Activated gamma-delta T cell treated with anti-CD3 and anti-CD28 coated beads, Interleukin-2, amount 50 U/mL, for 16 hours (primary cell): Measurements from ENCODE around the gene ANGPTL4.
"Not testable (repeated sequence)": the region's sequence is repeated elsewhere in the genome, so short reads cannot be mapped to it uniquely, and the experiment has no call there.

Experiments
- DNase-seq: peaks from one replicate; pipeline ENCODE4 v3.0.0-alpha.2; 2020; ENCODE audit warnings: low read depth

Gene ANGPTL4

DNA sequence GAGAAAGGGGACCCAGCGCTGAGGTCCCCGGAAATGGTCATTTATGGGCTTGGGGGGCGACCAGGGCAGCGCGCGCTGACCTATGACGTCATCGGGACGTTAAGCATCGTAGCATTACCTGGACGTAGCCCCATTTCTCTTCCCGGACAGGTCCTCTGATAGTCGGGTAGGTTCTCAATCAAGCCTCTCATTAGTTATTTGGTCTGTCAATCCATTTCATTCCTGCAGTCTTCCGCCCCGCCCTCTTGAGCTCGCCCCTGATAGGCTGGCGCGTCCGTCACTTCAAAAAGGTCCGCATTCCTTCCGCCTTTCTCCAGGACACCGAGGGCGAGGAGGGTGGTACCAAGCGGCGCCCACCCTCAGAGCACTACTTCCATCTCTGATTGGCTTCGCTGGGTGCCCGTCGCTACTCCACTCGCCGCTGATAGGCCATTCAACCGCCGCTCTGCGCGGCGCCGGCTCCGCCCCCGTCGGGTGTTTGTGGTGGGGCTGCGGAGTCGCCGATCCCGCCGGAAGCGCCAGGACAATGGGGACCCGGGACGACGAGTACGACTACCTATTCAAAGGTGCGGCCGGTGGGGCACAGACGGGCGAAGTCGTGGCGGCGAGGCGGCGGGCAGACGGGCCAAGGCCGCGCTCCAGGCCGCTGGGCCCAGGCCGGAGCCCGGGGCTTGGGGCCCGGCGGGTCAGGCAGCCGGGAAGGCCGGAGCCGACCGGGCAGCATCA, 26.1 kb downstream of the ANGPTL4 start, which contains the start of gene RAB11B:
Gene RAB11B, plus strand, starts transcription at position 470 of the 726 bp plus-strand sequence. Its CDS starts 57 bp downstream, at position 527.
- peak; percentile 97 for DNase-seq

DNA sequence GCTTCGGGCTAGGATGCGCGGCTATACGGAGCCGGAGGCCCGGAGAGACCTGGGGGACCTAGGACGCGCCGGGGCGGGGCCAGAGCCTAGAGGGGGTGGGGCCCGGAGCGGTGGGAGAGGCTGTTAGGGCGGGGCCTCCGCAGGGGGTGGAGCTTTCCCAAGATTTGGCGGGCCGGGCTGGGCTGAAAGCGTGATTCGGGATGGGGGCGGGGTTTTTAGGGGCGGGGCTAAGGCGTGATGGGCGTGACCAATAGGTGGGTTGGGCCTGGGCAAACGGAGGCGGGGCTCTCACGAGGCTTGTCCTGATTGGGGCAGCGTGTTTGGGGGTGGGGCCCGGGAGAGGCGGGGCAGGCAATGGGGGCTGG, 26.6 kb downstream of the ANGPTL4 start:
- DNase-seq: peak; percentile 80

DNA sequence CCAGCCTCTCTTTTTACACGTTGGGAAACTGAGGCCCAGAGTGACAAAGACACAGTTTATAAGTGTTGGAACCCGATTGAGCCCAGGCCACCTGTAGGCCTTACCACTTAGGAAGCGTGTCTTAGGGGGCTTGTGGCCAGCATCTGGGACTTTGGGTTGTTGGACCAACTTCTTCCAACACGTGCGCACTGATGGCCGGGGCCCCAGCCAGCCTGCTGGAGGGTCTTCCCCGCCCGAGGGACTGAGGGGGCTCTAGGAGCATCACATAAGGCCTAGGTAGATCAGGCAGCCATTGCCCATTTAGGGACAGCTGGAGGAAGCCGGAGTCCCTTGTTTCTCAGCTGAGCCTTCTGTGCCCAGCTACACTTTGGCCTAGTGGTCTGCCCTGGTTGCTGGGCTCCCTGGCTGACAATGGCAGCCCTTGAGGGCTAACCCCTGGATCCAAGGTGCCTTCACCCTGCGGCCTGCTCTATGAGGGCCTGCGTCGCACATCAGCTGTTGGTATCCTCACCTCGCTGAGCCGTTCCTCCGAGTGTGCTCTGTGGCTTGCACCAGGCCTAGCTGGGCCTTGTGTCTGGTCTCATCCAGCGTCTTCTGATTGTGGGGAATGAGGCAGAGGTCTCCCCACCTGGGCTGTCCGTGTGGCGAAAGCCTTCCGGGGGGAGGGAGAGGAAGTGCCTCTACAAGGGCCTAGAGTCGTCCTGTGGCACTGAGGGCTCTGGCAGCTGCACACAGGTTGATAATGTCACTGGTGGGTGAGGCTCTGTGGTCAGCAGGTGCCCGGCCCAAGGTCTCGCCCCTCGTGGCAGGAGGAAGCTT, 27.5 kb downstream of the ANGPTL4 start:
- DNase-seq: no peak

DNA sequence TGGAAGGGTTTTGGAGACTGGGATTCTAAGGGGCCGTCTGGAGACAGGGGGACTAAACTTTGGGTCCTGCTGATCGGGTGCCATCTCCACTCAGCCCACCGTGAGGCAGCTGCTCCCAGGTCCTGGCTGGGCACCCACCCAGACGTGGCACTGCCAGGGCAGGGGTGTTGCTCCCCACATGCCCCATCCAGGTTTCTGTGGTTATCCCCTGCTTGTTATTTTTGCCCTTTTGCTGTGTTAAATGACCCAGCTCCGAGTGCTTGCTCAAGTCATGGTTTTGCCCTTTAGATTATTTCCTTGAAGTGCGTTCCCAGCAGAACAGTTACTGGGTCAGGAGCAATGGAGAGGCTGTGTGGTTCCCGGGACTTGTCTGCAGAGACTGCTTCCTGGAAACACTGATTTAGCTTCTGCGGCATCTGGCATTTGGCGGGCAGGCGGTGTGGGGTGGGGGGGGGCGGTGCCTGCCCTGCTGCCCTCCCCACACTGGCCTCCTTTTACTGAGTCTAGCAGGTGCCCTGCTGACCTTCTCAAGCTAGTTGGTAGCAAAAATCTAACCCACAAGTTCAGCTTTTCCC, 28.1 kb downstream of the ANGPTL4 start:
- DNase-seq: no peak

DNA sequence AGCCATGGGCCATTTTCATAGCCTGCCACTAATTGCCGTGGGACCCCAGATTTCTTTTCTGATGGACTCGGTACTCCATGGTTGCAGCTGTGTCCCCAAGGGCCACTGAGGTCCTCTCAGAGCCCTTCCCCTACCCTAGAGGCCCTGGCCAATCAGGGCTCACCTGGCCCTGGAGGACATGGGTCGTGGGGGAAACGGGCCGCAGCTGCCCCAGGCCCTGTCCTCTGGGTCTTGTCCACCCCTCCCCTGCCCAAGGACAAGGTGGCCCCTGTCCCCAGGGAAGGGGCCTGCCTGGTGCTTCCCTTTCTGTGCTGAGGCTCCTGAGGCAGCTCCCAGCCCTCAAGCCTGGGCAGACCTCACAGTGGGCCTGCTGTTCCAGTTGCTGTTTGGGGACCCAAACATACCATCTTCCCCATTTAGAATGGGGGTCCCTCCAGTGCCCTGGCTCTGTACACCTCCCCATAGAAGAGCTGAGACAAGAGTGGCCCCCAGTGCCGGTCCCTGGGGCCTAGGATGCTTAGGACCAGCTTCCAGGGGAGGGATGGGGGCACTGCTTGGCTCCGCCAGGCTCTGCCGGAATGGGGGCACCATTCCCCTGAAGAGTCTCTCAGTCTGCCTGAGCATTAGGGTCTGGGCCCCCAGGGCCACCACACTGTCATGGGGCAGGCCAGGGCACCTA, 29.4 kb downstream of the ANGPTL4 start:
- DNase-seq: no peak

DNA sequence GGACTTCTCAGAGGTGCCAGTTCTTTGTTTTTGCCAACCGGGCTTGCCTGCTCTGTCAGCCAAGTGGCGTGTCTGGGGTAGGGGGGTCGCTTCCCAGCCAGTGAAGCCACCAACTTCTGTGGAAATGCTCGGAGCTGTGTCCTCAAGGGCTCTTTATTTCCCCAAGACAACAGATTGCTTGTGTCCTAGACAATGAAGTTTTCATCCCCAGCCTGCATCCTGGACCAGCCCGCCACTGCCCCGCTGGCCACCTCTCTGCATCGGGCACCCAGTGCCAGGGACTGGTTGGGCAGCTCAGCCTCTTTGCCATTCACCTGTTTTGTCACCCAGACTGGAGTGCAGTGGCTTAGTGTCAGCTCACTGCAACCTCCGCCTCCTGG, 29.9 kb downstream of the ANGPTL4 start:
- no peak for DNase-seq

DNA sequence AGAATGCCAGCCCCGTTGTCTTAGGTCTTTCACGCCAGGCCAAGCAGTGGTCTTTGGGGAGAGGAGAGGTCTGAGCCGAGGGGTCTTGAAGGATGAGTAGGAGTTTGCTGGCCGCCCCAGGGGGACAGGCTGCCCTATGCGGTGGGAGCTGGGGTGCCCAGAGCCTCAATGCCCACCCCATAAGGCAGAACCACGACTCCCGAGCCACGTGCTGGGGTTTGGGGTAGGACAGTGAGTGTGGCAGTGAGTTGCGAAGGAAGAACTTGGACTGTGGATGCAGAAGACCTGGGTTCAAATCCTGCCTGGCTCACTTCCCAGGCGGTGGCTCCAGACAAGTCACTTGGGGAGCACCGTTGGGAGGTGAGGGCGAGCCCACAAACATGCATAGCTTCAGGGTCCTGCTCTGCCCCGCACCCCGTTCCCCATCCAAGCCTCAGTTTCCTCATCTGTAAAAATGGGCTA, 31.7 kb downstream of the ANGPTL4 start:
- DNase-seq: no peak

DNA sequence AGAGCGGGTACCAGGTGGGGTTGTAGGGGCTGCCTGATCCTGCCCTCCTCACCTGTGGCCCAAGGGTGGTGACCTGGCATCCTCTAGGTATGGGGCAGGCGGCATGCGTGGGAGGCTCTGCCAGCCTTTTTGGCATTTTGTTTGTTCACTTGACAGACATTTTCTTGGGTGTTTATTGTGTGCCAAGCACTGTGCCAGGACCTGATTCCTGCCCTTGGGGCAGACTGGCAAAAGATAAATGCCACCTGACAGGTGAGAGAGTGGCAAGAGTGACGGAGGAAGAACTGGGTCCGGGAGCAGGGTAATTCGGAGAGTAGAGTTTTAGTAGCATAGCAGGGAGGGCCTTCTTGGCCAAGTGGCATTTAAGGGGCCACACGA, 32.2 kb downstream of the ANGPTL4 start:
- no peak for DNase-seq

DNA sequence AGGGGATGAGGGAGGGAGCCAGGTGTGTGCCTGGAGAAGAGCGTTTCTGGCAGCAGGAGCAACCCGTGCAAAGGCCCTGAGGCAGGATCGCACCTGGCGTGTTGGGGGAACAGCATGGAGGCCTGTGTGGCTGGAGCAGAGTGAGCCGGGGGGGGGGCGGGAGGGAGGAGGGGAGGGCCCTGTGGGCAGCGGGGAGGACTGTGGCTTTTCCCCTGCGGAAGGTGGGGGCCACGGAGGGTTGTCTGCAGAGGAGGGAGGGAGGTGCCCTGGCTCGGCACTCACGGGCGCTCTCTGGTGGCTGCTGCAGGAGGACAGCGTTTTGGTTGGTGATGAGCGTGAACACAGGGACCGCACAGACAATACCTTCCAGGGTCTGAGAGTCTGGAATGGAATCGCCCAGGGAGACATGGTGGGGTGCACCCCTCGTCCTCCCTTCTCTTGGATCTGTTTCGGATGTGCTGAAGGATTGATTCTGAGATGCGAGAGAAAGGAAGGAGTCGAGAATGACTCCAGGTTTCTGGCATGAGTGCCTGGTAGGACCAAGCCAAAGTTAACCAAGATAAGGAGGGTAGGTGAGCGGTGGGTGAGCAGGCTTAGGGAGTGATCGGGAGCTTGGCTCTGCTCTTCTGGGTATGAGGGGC, 32.7 kb downstream of the ANGPTL4 start:
- peak; percentile 51 for DNase-seq

DNA sequence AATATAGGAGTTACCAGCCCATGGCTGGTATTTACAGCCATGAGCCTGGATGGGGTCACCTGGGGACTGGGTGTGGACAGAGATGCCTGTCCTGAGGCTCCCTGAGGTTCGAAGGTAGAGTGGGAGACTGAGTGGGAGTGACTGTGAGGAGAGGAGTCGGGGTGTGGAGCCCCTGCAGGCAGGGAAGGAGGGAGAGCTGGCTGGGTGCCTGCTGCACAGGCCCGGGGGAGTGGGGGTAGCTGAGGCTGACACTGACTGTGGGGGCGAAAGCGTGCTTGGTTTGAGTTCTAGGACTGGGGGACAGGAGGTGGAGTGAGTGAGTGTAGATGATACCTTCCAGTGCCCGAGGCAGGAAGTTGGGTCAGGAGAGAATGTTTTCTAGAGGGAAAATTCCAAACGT, 33.3 kb downstream of the ANGPTL4 start:
- no peak for DNase-seq

DNA sequence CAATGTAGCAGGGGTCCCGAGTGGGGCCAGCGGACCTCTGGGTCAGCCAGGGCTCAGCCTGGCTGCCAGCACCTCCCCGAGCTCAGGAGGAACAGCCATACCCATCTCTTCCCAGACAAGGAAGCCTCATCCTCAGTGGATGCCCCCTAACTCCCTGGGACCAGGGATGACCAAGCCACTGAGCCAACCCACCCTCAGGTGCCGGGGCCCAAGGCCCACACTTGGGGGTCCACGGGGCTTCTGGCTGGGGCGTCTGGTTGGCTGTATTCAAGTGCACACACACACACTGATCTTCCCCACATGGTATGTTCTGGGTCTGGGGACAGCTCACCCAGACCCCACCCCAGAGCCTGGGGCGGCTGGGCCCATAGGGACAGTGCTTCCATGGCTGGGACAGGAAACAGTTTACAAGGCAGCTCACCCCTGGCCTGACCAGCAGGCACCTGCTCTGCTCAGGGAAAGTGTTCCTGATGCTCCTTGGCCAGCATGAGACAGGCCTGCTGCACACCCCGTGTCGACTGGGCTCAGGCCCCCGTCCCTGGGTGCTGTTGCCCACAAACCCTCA, 33.9 kb downstream of the ANGPTL4 start:
- no peak for DNase-seq

DNA sequence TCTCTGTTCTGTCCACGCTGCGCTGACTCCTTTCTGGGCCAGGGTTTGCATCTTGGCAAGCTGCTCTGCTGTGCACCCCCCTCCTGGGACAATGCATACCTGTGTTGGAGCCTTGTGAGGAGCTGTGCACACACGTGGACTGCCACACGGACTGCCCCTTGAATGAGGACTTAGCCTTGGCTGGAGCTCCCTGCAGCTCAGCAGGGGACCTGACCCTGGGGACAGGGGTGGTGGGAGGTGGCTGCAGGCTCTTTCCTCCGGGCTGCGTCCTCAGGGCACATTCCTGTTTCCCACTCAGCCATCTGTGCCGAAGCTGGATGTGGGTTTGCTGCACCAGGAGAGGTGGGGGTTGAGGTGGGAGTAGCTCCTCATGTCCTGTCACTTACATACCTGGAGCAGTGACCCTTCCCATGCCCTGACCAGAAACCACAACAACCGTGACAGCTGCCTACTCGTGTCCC, 34.4 kb downstream of the ANGPTL4 start:
- no peak for DNase-seq

DNA sequence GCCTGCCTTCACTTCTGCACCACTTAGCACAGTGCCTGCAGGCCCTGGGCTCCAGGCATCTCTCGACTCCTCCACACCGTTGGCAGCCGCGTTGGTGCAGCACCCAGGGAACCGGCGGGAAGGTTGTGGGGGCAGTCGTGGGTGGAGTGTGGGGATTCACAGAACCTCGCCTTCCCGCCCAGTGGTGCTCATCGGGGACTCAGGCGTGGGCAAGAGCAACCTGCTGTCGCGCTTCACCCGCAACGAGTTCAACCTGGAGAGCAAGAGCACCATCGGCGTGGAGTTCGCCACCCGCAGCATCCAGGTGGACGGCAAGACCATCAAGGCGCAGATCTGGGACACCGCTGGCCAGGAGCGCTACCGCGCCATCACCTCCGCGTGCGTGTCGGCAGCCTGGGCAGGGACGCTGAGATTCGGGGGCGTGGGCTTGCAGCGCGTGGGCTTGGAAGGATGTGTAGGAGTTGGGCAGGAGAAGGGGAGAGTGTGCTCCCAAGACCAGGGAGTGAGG, 35.8 kb downstream of the ANGPTL4 start:
- no peak for DNase-seq

DNA sequence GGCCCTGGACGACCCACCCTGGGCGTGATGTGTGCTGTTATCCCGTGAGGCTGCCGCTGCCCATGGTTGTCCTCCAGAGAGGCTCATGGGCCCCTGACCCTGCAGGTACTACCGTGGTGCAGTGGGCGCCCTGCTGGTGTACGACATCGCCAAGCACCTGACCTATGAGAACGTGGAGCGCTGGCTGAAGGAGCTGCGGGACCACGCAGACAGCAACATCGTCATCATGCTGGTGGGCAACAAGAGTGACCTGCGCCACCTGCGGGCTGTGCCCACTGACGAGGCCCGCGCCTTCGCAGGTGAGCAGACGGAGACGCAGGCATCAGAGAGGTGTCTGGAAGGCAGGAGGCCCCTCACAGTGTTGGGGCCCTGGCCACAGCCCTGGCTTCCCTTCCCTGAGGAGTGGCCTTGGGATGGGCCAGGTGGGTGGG, 38.0 kb downstream of the ANGPTL4 start:
- DNase-seq: no peak

DNA sequence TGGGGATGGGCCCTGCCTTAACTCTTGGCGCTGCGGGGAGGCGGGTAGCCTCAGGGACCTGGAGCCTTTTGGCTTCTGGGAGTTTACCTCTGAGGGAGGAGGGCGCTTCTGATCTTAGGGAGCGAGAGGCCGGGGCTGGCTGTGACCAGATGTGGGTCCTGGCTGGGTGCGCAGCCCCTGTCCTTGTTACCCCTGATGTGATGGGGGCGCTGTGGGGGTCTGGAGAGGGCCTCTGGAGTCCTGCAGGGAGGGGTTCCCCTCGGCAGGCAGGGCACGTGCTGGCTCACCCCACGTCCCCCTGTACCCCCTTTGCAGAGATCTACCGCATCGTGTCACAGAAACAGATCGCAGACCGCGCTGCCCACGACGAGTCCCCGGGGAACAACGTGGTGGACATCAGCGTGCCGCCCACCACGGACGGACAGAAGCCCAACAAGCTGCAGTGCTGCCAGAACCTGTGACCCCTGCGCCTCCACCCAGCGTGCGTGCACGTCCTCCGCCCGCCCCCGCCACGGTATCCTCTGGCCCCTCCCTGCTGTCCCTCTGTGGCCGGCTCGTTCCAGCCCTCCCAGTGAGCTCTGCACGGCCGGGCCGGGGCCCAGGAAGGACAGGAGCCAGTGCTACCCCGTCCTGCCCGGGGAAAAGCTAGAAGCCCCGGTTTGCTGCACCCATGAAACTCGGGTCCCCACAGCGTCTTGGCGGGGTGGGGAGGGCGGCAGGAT, 39.3 kb downstream of the ANGPTL4 start:
- DNase-seq: no peak

DNA sequence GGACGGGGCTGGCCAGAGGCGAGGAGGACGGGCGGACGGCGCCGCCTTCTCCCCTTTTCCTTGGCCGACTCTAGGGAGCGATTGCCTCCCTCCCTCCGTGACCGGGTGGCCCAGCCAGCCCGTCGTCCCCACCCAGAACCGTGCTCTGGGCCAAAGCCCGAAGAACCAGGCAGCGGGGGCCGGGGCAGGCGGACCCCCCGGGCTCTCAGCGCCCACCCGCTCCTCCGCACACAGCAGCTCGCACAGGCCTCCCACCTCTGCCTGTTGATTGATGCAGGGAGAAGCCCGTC, 39.8 kb downstream of the ANGPTL4 start:
- no peak for DNase-seq

DNA sequence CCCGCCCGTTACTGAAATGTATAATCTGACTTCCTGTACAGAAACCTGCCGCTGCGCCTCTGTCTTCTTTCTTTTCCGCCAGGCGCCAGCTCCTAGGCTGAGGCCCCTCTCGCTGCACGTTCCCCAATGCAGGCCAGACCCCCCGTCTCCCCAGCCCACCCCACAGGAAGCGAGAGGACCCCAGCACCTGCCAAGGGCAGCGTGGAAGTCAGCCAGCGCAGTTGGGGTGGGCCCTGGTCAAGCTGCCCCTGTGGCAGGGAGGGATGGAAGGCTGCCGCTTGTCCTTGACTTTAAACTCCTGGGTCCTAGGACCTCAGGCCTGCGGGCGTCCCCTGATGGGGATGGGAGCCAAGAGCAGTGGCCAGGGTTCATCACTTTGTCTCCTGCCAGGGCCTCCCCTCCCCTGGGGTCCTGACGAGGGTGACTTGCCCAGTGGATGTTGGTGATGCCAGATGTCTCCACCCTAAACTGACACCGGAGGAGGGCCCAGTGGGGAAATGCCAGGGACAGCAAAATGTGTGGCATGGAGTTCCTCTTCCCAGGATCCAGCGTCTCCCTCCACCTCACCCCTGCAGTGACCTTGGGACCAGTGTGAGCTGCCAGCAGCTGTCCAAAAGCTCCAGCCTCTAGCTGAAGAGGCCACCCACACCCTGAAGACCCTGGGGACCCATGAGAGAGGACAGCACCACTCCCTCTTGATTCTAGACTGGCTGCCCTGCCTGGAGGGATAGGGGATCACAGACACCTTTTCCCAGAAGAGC, 40.6 kb downstream of the ANGPTL4 start:
- no peak for DNase-seq

DNA sequence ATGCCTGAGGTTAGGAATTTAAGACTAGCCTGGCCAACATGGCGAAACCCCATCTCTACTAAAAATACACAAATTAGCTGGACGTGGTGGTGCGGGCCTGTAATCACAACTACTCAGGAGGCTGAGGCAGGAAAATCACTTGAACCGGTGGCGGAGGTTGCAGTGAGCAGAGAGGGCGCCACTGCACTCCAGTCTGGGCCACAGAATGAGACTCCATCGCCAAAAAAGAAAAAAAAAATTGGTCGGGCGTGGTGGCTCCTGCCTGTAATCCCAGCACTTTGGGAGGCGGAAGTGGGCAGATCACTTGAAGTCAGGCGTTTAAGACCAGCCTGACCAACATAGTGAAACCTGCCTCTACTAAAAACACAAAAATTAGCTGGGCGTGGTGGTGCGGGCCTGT, 46.8 kb downstream of the ANGPTL4 start:
- not testable (repeated sequence) for DNase-seq

DNA sequence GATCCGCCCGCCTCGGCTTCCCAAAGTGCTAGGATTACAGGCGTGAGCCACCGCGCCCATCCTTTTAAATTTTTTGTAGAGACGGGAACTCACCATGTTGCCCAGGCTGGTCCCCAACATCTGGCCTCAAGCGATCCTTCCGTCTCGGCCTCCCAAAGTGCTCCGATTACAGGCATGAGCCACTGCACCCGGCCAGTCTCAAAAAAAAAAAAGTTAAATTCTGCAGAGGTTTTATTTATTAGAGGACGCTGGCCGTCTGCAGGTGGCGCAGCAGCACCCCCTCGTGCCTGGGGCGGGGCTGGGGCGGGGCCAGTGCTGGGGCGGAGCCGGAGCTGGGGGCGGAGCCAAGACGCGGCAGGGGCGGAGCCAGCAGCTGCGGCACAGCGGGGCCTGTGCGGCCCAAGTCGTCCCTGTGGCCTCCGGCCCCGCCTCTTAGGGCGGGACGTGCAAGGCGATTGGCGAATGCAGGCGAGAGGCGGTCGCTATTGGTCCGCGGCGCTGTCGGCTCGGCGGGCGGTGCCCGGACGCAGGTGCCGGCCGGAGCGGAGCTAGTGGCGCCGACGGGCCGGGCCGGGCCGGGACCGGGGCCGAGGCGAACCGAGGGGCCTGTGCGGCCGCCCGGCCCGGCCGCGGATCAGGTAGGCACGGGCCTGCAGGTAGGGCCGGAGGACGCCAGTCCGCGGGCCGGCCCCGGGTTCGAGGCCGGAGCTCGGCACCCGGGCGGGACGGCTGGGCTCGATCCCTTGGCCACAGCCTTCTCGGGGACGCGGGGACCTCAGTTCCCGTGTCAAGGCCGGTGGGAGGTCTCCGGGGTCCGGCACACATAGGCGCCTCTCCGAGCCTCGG, 49.1 kb downstream of the ANGPTL4 start, which contains the start of gene MARCHF2:
Gene MARCHF2, plus strand, starts transcription at position 523 of the 846 bp plus-strand sequence. CDS start 8,536 bp downstream, outside the sequence.
- DNase-seq: peak; percentile 91
